ENCODE measurements around the gene KL. TPM values are rescaled to one million over a fixed set of nuclear protein-coding genes. Genes with fewer than 3 reads are reported as not detected.

Gene KL
- total RNA-seq, 3 donors from 2014 or later (not counting 1 experiment from before 2014, with no cell fraction given) = not detected

DNA sequence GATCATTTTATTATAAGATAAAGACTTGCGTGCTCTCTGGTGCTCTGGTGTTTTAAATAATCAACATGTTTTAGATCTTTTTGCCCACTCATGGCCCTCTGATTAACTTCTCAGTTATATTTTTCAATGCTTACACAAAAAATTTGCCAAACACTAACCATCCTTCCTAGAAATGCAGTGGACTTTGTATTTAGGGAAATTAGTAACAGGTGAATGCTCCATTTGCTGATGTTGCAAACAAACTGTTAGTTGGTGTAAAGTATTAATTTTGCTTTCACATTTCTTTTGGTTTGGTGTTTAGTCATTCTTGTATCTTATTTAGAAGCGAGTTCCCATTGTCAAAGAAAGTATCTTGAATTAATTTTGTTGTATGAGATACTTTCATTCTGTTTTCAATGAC, 2.7 kb downstream of the KL start:
- Mint-ChIP-seq H3K4me3 (no peak overlapping the region), H3K27ac (no peak overlapping the region), H3K36me3 (no peaks in the 10 kb centered on the region), H3K9me3 (no peaks in the 10 kb centered on the region), H3K4me1 (peaks cover 0 to 5% of the 10 kb centered on the region in 2 donors), H3K27me3 (ENCODE audit: low read depth in 2 of 2) (peaks cover 46 to 50% of the 10 kb centered on the region in 2 donors)
- Histone ChIP-seq H3K9me3 (ENCODE audit: control insufficient read depth, insufficient read depth, low read length) (no peaks in the 10 kb centered on the region), H3K36me3 (ENCODE audit: control insufficient read depth, insufficient read depth, low read length) (no peaks in the 10 kb centered on the region), H3K4me1 (ENCODE audit: control insufficient read depth, insufficient read depth, low read length) (peaks cover 10% of the 10 kb centered on the region), H3K27me3 (ENCODE audit: control insufficient read depth, insufficient read depth, low read length) (peaks cover 15% of the 10 kb centered on the region), H3K27ac (ENCODE audit: low read length) (no peak overlapping the region), H3K4me3 (ENCODE audit: low read length) (no peak overlapping the region)
- DNase-seq (no peak), ATAC-seq (no peak)
- intact Hi-C loops (cut with micrococcal nuclease) = no loop called here
- 80% methylated on average over 1 of the region's 2 CpGs for WGBS (ENCODE audit: insufficient coverage)
- TF ChIP-seq, protein P1, sequence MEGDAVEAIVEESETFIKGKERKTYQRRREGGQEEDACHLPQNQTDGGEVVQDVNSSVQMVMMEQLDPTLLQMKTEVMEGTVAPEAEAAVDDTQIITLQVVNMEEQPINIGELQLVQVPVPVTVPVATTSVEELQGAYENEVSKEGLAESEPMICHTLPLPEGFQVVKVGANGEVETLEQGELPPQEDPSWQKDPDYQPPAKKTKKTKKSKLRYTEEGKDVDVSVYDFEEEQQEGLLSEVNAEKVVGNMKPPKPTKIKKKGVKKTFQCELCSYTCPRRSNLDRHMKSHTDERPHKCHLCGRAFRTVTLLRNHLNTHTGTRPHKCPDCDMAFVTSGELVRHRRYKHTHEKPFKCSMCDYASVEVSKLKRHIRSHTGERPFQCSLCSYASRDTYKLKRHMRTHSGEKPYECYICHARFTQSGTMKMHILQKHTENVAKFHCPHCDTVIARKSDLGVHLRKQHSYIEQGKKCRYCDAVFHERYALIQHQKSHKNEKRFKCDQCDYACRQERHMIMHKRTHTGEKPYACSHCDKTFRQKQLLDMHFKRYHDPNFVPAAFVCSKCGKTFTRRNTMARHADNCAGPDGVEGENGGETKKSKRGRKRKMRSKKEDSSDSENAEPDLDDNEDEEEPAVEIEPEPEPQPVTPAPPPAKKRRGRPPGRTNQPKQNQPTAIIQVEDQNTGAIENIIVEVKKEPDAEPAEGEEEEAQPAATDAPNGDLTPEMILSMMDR (IDR thresholded peaks at IDR 0.05) = no peak

DNA sequence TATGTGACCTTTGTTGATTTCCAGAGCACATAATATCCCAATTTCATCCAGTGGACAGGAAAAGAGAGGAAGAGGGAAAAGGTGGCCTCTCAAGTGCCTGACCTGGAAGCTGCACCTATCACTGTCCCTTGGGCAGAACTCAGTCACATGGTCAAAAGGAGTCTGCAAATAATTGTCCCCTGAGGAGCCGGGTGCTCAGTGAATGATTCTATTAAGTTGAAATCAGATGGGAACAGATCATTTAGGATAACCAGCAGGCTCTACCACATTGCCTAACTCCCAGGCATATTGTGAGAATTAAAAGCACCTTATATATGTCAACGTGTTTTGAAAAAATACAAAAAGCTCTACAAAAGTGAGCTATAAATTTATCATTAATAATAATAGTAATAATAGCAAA, 6.8 kb downstream of the KL start:
- no peaks in the 10 kb centered on the region for H3K36me3 ChIP-seq (ENCODE audit: control insufficient read depth, insufficient read depth, low read length)
- H3K4me1 ChIP-seq (ENCODE audit: control insufficient read depth, insufficient read depth, low read length) = no peaks in the 10 kb centered on the region
- Mint-ChIP-seq H3K4me3 (no peak overlapping the region), H3K4me1 (no peaks in the 10 kb centered on the region), H3K36me3 (no peaks in the 10 kb centered on the region), H3K27ac (no peak overlapping the region), H3K27me3 (ENCODE audit: low read depth in 2 of 2) (peaks cover 34 to 35% of the 10 kb centered on the region in 2 donors), H3K9me3 (peaks cover 0 to 2% of the 10 kb centered on the region in 2 donors)
- ATAC-seq (no peak), DNase-seq (no peak)
- H3K27ac ChIP-seq (ENCODE audit: low read length) = no peak overlapping the region
- H3K27me3 ChIP-seq (ENCODE audit: control insufficient read depth, insufficient read depth, low read length) = peaks cover 2% of the 10 kb centered on the region
- WGBS (ENCODE audit: insufficient coverage) = 63% methylated on average over 1 of the region's 2 CpGs
- intact Hi-C loops (cut with micrococcal nuclease) = no loop called here
- TF ChIP-seq, protein P1 (IDR thresholded peaks at IDR 0.05) = no peak
- no peak overlapping the region for H3K4me3 ChIP-seq (ENCODE audit: low read length)
- no peaks in the 10 kb centered on the region for H3K9me3 ChIP-seq (ENCODE audit: control insufficient read depth, insufficient read depth, low read length)

DNA sequence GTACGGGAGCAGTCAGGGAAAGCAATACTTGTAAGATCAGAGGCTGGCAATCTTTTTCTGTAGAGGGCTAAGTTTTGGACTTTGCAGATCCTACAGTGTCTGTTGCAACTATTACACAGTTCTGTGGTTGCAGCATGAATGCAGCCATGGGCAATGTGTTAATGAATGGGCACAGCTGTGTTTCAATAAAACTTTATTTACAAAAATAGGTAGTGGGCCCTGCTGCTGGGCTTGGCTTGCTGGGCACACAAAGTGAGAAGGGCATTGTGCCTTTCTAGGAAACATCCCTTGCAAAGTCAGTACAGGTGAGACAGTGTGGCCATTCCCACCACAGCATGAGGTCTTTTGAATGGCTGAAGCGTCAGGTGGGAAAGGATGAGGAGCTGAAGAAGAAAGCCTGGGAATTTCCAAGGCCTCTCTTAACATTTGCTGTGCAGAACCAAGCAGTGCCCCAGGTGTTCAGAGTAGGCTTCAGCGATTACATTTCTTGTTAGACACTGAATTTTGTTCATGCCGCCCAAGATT, 9.1 kb downstream of the KL start:
- no peak overlapping the region for H3K27ac ChIP-seq (ENCODE audit: low read length)
- Mint-ChIP-seq H3K27ac (no peak overlapping the region), H3K36me3 (no peaks in the 10 kb centered on the region), H3K27me3 (ENCODE audit: low read depth in 2 of 2) (peaks cover 19 to 23% of the 10 kb centered on the region in 2 donors), H3K9me3 (peaks cover 0 to 2% of the 10 kb centered on the region in 2 donors), H3K4me3 (no peak overlapping the region), H3K4me1 (no peaks in the 10 kb centered on the region)
- no peaks in the 10 kb centered on the region for H3K36me3 ChIP-seq (ENCODE audit: control insufficient read depth, insufficient read depth, low read length)
- no peaks in the 10 kb centered on the region for H3K9me3 ChIP-seq (ENCODE audit: control insufficient read depth, insufficient read depth, low read length)
- ATAC-seq (no peak), DNase-seq (no peak)
- intact Hi-C loops (cut with micrococcal nuclease) = no loop called here
- 72% methylated on average over 4 of the region's 4 CpGs for WGBS (ENCODE audit: insufficient coverage)
- H3K27me3 ChIP-seq (ENCODE audit: control insufficient read depth, insufficient read depth, low read length) = peaks cover 2% of the 10 kb centered on the region
- TF ChIP-seq, protein P1 (IDR thresholded peaks at IDR 0.05) = no peak
- no peaks in the 10 kb centered on the region for H3K4me1 ChIP-seq (ENCODE audit: control insufficient read depth, insufficient read depth, low read length)
- H3K4me3 ChIP-seq (ENCODE audit: low read length) = no peak overlapping the region
